H9 (cell line): ENCODE results near the gene SMTNL2. TPM values are rescaled to one million over a fixed set of nuclear protein-coding genes. Genes with fewer than 3 reads are reported as not detected.

Experiments
- DNase-seq: peaks from one replicate; pipeline ENCODE4 v3.0.0-alpha.2; 2017
- H2AFZ ChIP-seq: one replicate; pipeline ENCODE4 v1.6.1; 2013; ENCODE audit warnings: mild to moderate bottlenecking, low read length, control low read depth, moderate library complexity
- H2AK5ac ChIP-seq: 2 replicates; pipeline ENCODE4 v1.6.1; 2013; ENCODE audit warnings: low read length, control low read depth, mixed read lengths; ENCODE audit not compliant: insufficient read length
- H2BK120ac ChIP-seq: one replicate; pipeline ENCODE4 v1.6.1; 2013; ENCODE audit warnings: low read depth, mild to moderate bottlenecking, low read length, control low read depth, inconsistent platforms; ENCODE audit not compliant: poor library complexity, severe bottlenecking
- H2BK12ac ChIP-seq: 2 replicates; pipeline ENCODE4 v1.6.1; 2013; ENCODE audit warnings: low read length, control low read depth, mixed read lengths, low read depth; ENCODE audit not compliant: insufficient read length
- H2BK15ac ChIP-seq: 2 replicates; pipeline ENCODE4 v1.6.1; 2013; ENCODE audit warnings: low read depth, low read length, control low read depth
- H2BK20ac ChIP-seq: one replicate; pipeline ENCODE4 v1.6.1; 2013; ENCODE audit warnings: low read depth, mild to moderate bottlenecking, low read length, control low read depth, inconsistent platforms; ENCODE audit not compliant: poor library complexity, severe bottlenecking
- H2BK5ac ChIP-seq: 2 replicates; pipeline ENCODE4 v1.6.1; 2013; ENCODE audit warnings: low read length, control low read depth, mixed read lengths; ENCODE audit not compliant: insufficient read length
- H3K14ac ChIP-seq: 2 replicates; pipeline ENCODE4 v1.6.1; 2013; ENCODE audit warnings: low read length, control low read depth; ENCODE audit not compliant: insufficient read depth
- H3K18ac ChIP-seq: 2 replicates; pipeline ENCODE4 v1.6.1; 2013; ENCODE audit warnings: low read depth, mild to moderate bottlenecking, mixed read lengths, low read length, control low read depth; ENCODE audit not compliant: insufficient read length
- H3K23ac ChIP-seq: 2 replicates; pipeline ENCODE4 v1.6.1; 2013; ENCODE audit warnings: low read length, control low read depth, mixed read lengths, low read depth; ENCODE audit not compliant: insufficient read length
- H3K23me2 ChIP-seq: 2 replicates; pipeline ENCODE4 v1.6.1; 2013; ENCODE audit warnings: low read depth, mild to moderate bottlenecking, mixed read lengths, low read length, control low read depth; ENCODE audit not compliant: insufficient read length, poor library complexity, severe bottlenecking
- H3K27ac ChIP-seq: 2 replicates; pipeline ENCODE4 v1.5.1; 2013; ENCODE audit warnings: low read length, control low read depth, mixed read lengths, low read depth; ENCODE audit not compliant: insufficient read length
- H3K27me3 ChIP-seq: 2 replicates; pipeline ENCODE4 v1.6.1; 2013; ENCODE audit warnings: low read length, control low read depth, inconsistent platforms; ENCODE audit not compliant: insufficient read depth
- H3K4ac ChIP-seq: 2 replicates; pipeline ENCODE4 v1.6.1; 2013; ENCODE audit warnings: low read depth, mild to moderate bottlenecking, control low read depth, inconsistent platforms, low read length, moderate library complexity
- H3K4me1 ChIP-seq: 2 replicates; pipeline ENCODE4 v1.6.1; 2013; ENCODE audit warnings: low read length, control low read depth, inconsistent platforms; ENCODE audit not compliant: insufficient read depth
- H3K4me2 ChIP-seq: 2 replicates; pipeline ENCODE4 v1.6.1; 2013; ENCODE audit warnings: low read length, control low read depth, mixed read lengths; ENCODE audit not compliant: insufficient read length, insufficient read depth
- H3K56ac ChIP-seq: 2 replicates; pipeline ENCODE4 v1.6.1; 2013; ENCODE audit warnings: low read depth, mild to moderate bottlenecking, mixed read lengths, low read length, control low read depth; ENCODE audit not compliant: insufficient read length
- H3K79me1 ChIP-seq: 2 replicates; pipeline ENCODE4 v1.6.1; 2013; ENCODE audit warnings: low read depth, mild to moderate bottlenecking, moderate library complexity, low read length, control low read depth, inconsistent platforms; ENCODE audit not compliant: insufficient read depth, poor library complexity, severe bottlenecking
- H3K79me2 ChIP-seq: 2 replicates; pipeline ENCODE4 v1.6.1; 2013; ENCODE audit warnings: low read length, control low read depth, inconsistent platforms; ENCODE audit not compliant: insufficient read depth
- H3K9ac ChIP-seq: 2 replicates; pipeline ENCODE4 v1.6.1; 2013; ENCODE audit warnings: low read length, control low read depth, mixed read lengths; ENCODE audit not compliant: insufficient read length; ENCODE audit errors: extremely low read depth
- H3K9me3 ChIP-seq: one replicate; pipeline ENCODE4 v1.6.1; 2013; ENCODE audit warnings: low read depth, low read length, inconsistent platforms; ENCODE audit not compliant: control insufficient read depth
- H3T11ph ChIP-seq: one replicate; pipeline ENCODE4 v1.6.1; 2013; ENCODE audit warnings: mild to moderate bottlenecking, low read length, control low read depth, inconsistent platforms
- H4K20me1 ChIP-seq: one replicate; pipeline ENCODE4 v1.6.1; 2013; ENCODE audit not compliant: control insufficient read depth, insufficient read length, insufficient read depth
- H4K5ac ChIP-seq: 2 replicates; pipeline ENCODE4 v1.6.1; 2013; ENCODE audit warnings: low read depth, mild to moderate bottlenecking, mixed read lengths, low read length, control low read depth; ENCODE audit not compliant: insufficient read length
- H4K8ac ChIP-seq: replicated peaks from 2 replicates; pipeline ENCODE4 v1.6.1; 2013; ENCODE audit warnings: low read length, control low read depth, mixed read lengths, low read depth; ENCODE audit not compliant: insufficient read length
- H4K91ac ChIP-seq: 2 replicates; pipeline ENCODE4 v1.6.1; 2013; ENCODE audit warnings: low read depth, mild to moderate bottlenecking, moderate library complexity, mixed read lengths, low read length, control low read depth; ENCODE audit not compliant: insufficient read length
- H3K27ac Mint-ChIP-seq, 3 experiments: 2 replicates in 2 of 3; 3 replicates in 1 of 3; pipeline ENCODE4 v1.8.0; 2020 to 2021; ENCODE audit warnings: mixed read lengths in 3 of 3, mild to moderate bottlenecking in 1 of 3, moderate library complexity in 1 of 3
- H3K27me3 Mint-ChIP-seq: 2 replicates; pipeline ENCODE4 v1.8.0; 2021; ENCODE audit warnings: low read depth, mild to moderate bottlenecking, moderate library complexity, mixed read lengths
- H3K36me3 Mint-ChIP-seq, 3 experiments: 2 replicates in 2 of 3; 3 replicates in 1 of 3; pipeline ENCODE4 v1.8.0; 2020 to 2021; ENCODE audit warnings: low read depth in 3 of 3, mixed read lengths in 3 of 3; ENCODE audit not compliant: insufficient read depth in 1 of 3
- H3K4me1 Mint-ChIP-seq, 2 experiments: 2 replicates each; pipeline ENCODE4 v1.8.0; 2020; ENCODE audit warnings: mixed read lengths in 2 of 2
- H3K4me3 Mint-ChIP-seq, 2 experiments: 2 replicates in 1 of 2; 3 replicates in 1 of 2; pipeline ENCODE4 v1.8.0; 2020 to 2021; ENCODE audit warnings: mild to moderate bottlenecking in 2 of 2, mixed read lengths in 2 of 2, moderate library complexity in 1 of 2
- H3K9me3 Mint-ChIP-seq, 2 experiments: 2 replicates in 1 of 2; 3 replicates in 1 of 2; pipeline ENCODE4 v1.8.0; 2020; ENCODE audit warnings: mild to moderate bottlenecking in 2 of 2, mixed read lengths in 2 of 2, moderate library complexity in 1 of 2
- CTCF ChIP-seq: fragments of 200-600 bp; sonication (generic); conservative IDR thresholded peaks from 3 replicates; pipeline ENCODE4 v1.8.0; 2021; ENCODE audit warnings: antibody characterized with exemption, mild to moderate bottlenecking
- WGBS: extraction: QIAGEN DNeasy Blood & Tissue Kit; methylation state at CpG from one replicate; pipeline ENCODE4 v1.1.7; 2013; ENCODE audit warnings: missing lambda C conversion rate, low lambda C conversion rate, mixed read lengths; ENCODE audit not compliant: insufficient read length; ENCODE audit errors: extremely low coverage; 5-methylcytosine and 5-hydroxymethylcytosine counted together
- total RNA-seq: library from RNA; stranded (reverse); gene quantifications from 2 replicates; pipeline ENCODE4 v1.2.1, GENCODE V29; 2021

Gene SMTNL2
- total RNA-seq, 1 experiment from 2014 or later, result 0.77 TPM

- no peak overlapping the region for H3K9ac ChIP-seq
- H3K79me1 ChIP-seq, result no peaks in the 10 kb centered on the region
- H2BK5ac ChIP-seq, result no peak overlapping the region
- no peak overlapping the region for H2BK120ac ChIP-seq
- no peak overlapping the region for H3K14ac ChIP-seq
- H4K5ac ChIP-seq, result no peak overlapping the region
- no peak overlapping the region for H3K18ac ChIP-seq
- H3K27ac ChIP-seq, result no peak overlapping the region
- H3K27ac Mint-ChIP-seq, result peak overlapping the region in 1 of 3 experiments; percentile 59; a peak in 1 of 7 replicates
- no peaks in the 10 kb centered on the region for H3K9me3 ChIP-seq
- no peak overlapping the region for H3T11ph ChIP-seq
- peaks cover 21 to 36% of the 10 kb centered on the region in 2 experiments for H3K4me1 Mint-ChIP-seq
- H2AK5ac ChIP-seq, result no peak overlapping the region
- no peak overlapping the region for H2BK20ac ChIP-seq
- H3K27me3 ChIP-seq, result peaks cover 23% of the 10 kb centered on the region; the same call in 1 of the 2 replicates
- no peak overlapping the region for H3K4me3 Mint-ChIP-seq
- no peak for DNase-seq
- peaks cover 2% of the 10 kb centered on the region for H4K20me1 ChIP-seq
- no peak for TF ChIP-seq CTCF
- no peak overlapping the region for H4K91ac ChIP-seq
- WGBS, result no CpG with 5 or more reads among the region's 8 CpGs
- no peak overlapping the region for H2BK15ac ChIP-seq
- H3K27me3 Mint-ChIP-seq, result peaks cover 64% of the 10 kb centered on the region
- no peaks in the 10 kb centered on the region; the same call in 1 of the 2 replicates for H3K4me1 ChIP-seq
- H3K4me2 ChIP-seq, result no peak overlapping the region
- no peak overlapping the region for H3K4ac ChIP-seq
- H3K23me2 ChIP-seq, result peaks cover 10% of the 10 kb centered on the region
- peaks cover 0 to 3% of the 10 kb centered on the region in 2 experiments; a peak in 2 of 5 replicates for H3K9me3 Mint-ChIP-seq
- H4K8ac ChIP-seq, result no peak overlapping the region
- H3K36me3 Mint-ChIP-seq, result peaks cover 0 to 6% (median 0%) of the 10 kb centered on the region in 3 experiments; a peak in 2 of 7 replicates
- no peak overlapping the region for H3K23ac ChIP-seq
- H2BK12ac ChIP-seq, result no peak overlapping the region
- no peak overlapping the region for H3K56ac ChIP-seq
- no peaks in the 10 kb centered on the region for H3K79me2 ChIP-seq
- H2AFZ ChIP-seq, result no peak overlapping the region
Measured at GRCh38 chr17:4582691-4583090, 1.6 kb upstream of the SMTNL2 start.
